Fibroblast of villous mesenchyme (primary cell): Measurements from ENCODE around the gene PIAS1. TPM values are rescaled to one million over a fixed set of nuclear protein-coding genes. Genes with fewer than 3 reads are reported as not detected.

Experiments
- DNase-seq: peaks from one replicate; pipeline ENCODE4 v3.0.0-alpha.2; 2010; ENCODE audit warnings: low read depth
- H3K4me3 ChIP-seq: 2 replicates; pipeline ENCODE4 v1.5.1; 2011; ENCODE audit warnings: low read depth, mild to moderate bottlenecking, low read length
- total RNA-seq: library from RNA; depleted of rRNA; stranded (reverse); fragments of >200 nt; gene quantifications from 2 replicates; pipeline ENCODE4 v1.2.3, GENCODE V29; 2012
- TF ChIP-seq, protein P1 (sequence below): IDR thresholded peaks from 2 replicates; pipeline ENCODE4 v1.5.1; 2012; ENCODE audit warnings: low read depth, mild to moderate bottlenecking, low read length; ENCODE audit not compliant: insufficient read depth

PIAS1 gene
- total RNA-seq, 1 donor, result 28.9 TPM

DNA sequence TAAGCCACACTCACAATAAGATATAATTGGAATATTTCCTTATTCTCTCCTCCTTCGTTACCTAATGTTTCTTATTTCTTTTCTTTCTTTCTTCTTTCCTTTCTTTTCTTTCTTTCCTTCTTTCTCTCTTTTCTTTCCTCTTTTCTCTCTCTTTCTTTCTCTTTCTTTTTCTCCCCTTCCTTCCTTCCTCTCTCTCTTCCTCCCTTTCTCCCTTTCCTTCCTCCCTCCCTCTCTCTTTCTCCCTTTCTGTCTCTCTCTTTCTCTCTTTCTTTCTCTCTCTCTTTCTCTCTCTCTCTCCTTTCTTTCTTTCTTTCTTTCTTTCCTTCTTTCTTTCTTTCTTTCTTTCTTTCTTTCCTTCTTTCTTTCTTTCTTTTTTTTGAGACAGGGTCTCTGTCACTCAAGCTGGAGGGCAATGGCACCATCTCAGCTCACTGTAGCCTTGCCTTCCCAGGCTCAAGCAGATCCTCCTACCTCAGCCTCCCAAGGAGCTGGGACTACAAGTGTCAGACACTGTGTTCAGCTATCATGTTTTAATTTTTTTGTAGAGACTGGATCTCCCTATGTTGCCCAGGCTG lies 19.3 kb upstream of the PIAS1 start:
- TF ChIP-seq, protein P1, sequence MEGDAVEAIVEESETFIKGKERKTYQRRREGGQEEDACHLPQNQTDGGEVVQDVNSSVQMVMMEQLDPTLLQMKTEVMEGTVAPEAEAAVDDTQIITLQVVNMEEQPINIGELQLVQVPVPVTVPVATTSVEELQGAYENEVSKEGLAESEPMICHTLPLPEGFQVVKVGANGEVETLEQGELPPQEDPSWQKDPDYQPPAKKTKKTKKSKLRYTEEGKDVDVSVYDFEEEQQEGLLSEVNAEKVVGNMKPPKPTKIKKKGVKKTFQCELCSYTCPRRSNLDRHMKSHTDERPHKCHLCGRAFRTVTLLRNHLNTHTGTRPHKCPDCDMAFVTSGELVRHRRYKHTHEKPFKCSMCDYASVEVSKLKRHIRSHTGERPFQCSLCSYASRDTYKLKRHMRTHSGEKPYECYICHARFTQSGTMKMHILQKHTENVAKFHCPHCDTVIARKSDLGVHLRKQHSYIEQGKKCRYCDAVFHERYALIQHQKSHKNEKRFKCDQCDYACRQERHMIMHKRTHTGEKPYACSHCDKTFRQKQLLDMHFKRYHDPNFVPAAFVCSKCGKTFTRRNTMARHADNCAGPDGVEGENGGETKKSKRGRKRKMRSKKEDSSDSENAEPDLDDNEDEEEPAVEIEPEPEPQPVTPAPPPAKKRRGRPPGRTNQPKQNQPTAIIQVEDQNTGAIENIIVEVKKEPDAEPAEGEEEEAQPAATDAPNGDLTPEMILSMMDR, result no peak
- H3K4me3 ChIP-seq, result no peak overlapping the region
- no peak for DNase-seq

DNA sequence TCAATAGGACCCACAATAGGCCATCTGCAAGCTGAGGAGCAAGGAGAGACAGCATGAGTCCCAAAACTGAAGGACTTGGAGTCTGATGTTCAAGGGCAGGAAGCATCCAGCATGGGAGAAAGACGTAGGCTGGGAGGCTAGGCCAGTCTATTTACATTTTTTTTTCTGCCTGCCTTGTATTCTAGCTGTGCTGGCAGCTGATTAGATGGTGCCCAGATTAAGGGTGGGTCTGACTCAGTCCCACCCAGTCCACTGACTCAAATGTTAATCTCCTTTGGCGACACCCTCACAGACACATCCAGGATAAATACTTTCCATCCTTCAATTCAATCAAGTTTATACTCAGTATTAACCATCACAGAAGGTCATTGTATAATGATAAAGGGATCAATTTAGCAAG lies 15.9 kb upstream of the PIAS1 start:
- no peak for DNase-seq
- H3K4me3 ChIP-seq, result no peak overlapping the region
- TF ChIP-seq, protein P1, result no peak

DNA sequence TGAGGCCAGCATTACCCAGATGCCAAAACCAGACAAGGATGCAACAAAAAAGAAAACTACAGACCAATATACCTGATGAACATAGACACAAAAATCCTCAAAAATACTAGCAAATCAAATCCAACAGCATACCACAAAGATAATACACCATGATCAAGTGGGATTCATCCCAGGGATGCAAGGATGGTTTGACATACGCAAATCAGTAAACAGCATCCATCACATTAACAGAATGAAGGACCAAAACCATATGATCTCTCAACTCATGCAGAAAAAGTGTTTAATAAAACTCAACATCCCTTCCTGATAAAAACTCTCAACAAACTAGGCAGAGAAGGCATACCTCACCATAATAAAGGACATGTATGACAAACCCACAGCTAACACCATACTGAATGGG lies 14.0 kb upstream of the PIAS1 start:
- TF ChIP-seq, protein P1, result no peak
- DNase-seq, result no peak
- no peak overlapping the region for H3K4me3 ChIP-seq

DNA sequence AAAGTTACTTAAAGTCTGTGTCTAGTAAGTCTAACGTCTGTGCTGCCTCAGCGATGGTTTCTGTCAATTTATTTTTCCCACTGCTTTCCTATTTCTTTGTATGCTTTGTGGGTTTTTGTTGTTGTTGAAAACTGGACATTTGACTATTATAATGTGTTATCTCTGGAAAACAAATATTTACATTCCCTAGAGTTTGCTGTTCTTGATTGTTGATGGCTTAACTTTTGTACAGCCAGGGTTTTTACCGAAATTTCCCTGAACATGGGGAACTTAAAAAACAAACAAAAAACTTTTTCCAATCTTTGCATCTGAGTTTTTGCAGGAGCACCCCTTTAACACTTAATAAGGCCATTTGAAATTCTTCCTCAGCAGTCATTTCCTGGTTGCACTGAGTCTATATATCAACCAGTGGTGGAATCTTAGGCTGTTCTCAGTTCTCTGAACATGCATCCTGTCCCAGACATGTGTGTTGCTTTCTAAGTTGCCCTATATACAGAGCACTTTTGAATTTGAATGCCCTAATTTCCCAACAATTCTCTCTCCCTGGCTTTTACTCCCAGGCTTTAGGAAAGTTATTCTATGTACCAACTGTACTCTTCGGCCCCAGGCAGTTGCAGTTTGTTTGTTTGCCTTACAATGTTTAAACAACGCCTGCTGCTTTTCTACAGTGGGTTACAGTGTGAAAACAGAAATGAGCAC lies 11.8 kb upstream of the PIAS1 start:
- H3K4me3 ChIP-seq, result no peak overlapping the region
- peak; percentile 59 for DNase-seq
- TF ChIP-seq, protein P1, result no peak

DNA sequence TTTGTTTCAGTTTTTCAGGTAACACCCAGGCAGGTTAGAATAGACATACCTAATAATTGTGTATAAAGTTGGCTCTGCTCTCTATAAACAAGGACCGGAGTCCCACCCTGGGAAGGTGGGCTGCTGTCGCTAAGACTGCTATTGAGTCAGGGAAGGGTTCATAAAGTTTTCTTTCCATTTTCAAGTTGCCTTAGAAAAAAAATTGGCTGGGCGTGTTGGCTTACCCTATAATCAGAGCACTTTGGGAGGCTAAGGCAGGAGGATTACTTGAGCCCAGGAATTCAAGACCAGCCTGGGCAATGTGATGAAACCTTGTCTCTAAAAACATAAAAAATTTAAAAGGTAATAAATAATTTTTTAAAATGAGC lies 11.3 kb upstream of the PIAS1 start:
- H3K4me3 ChIP-seq, result no peak overlapping the region
- DNase-seq, result no peak
- TF ChIP-seq, protein P1, result no peak

DNA sequence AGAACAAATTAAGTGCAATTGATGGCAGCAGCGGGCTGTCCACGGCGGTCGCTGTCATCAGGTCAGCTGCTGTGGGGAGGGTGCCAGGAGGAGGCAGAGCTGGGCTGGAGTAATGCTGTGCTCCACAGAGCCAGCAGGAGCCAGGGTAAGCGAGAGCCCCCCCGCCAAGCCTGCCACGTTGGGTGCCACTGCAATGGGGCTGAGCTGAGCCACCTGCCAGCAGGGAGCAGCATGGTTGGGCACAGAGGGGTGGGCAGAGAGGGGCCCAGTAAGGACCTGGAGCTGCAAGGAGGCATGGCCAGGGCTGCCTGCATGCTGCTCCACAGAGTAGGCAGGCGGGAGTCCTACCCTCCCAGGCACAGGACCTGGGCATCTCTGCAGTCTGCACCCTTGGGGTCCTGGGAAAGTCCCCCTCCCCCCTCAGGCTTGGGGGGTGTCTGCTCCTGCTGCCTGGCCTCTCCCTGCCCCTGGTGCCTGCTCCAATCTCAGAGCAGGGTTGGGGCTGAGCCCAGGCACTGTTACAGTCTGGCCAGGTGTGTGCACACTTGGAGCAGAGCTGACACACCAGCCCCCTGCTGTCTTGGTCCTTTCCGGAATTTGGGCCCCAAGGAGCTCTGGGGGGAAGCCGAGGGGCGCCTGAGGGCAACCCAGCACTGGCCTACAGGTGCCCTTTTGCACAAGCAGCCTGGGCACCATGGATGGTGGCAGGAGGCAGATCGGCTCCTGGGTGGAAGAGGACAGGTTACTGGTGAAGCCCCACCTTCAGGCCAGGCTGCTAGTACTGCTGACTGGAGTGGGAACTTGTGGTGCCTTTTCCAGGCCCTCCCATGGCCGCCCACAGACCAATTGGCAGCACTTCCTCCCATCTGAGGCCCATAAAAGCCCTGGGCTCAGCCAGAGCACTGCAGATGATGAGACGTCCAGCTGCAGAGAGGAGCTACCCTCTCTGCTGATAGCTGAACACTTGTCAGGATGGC lies 8.5 kb upstream of the PIAS1 start:
- no peak overlapping the region for H3K4me3 ChIP-seq
- TF ChIP-seq, protein P1, result no peak
- DNase-seq, result no peak
